ENCODE data around the gene SMARCD2.
"Not testable (repeated sequence)": the region's sequence is repeated elsewhere in the genome, so short reads cannot be mapped to it uniquely, and the experiment has no call there.

SMARCD2 gene

DNA sequence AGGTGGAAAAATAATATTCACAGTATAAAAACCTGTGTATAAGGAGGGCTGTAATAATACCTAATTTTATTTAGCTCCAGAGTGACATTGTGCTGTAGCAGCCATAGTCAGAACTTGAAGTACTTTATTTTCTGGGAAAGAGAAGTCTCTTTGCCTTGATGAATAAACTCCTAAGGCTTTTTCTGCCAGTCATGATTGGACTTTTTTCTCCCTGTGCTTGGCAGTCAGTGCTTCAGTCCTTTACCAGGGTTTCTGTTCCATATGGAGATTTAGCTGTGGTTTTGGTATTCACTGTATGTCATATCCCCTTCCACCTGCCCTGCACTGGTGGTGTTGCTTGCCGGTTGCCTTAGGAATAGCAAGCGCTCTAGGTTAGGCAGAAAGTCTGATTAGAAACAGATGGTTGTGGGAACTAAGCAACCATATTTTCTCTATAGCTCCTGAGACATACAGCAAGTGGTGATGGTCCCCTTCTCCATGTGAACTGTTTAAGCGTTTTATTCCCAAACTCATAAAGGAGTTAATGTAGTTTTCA is 43.8 kb downstream of the SMARCD2 start:
- no peak for DNase-seq

DNA sequence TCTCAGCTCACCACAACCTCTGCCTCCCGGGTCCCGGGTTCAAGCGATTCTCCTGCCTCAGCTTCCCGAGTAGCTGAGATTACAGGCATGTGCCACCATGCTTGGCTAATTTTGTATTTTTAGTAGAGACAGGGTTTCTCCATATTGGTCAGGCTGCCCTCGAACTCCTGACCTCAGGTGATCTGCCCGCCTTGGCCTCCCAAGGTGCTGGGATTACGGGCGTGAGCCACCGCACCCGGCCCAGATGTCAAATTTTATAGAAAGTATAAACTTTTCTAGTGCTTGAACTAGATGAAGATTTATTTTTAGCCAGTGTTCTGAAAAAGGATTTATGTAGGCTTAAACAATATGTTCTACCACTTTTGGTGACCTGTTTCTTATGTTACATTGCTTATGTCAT is 46.1 kb downstream of the SMARCD2 start:
- DNase-seq, result not testable (repeated sequence)

DNA sequence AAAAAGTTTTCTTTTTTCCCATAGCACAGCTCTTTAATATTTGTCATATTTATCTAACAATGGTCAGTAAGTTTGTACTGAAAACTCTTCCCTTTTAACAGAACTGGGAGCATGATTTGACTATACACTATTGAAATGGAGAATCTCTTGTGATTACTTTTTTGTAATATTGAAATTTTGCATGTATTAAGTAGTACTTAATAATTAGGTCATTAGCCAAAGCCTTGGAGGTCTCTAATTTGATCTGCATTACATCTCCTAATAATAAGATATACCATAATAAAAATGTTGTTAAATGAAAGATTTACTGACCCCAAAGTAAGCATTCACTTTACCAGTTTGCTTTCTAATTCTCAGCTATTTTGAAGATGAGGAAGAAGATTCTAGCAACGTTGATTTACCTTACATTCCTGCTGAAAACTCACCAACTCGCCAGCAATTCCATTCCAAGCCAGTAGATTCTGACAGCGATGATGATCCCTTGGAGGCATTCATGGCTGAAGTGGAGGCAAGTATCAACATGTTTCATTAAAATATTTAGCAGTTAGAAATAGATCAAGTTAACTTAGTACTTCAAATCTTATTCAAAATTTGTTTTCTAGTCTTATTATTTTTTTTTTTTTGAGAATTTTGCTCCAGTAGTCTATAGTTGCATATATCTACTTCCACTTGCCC is 50.3 kb downstream of the SMARCD2 start:
- no peak for DNase-seq

DNA sequence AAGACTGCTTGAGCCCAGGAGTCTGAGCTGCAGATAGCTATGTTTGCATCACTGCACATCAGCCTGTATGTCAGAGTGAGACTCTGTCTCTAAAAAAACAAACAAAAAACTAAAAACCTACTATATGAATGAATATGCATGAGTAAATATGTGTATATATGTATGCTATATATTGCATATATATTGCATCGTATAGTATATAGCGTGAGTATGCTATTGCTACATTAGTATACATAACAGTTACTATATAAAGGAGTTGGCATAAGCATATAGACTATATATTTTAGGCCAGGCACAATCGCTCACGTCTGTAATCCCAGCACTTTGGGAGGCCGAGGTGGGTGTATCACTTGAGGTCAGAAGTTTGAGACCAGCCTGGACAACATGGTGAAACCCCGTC is 52.4 kb downstream of the SMARCD2 start:
- no peak for DNase-seq

DNA sequence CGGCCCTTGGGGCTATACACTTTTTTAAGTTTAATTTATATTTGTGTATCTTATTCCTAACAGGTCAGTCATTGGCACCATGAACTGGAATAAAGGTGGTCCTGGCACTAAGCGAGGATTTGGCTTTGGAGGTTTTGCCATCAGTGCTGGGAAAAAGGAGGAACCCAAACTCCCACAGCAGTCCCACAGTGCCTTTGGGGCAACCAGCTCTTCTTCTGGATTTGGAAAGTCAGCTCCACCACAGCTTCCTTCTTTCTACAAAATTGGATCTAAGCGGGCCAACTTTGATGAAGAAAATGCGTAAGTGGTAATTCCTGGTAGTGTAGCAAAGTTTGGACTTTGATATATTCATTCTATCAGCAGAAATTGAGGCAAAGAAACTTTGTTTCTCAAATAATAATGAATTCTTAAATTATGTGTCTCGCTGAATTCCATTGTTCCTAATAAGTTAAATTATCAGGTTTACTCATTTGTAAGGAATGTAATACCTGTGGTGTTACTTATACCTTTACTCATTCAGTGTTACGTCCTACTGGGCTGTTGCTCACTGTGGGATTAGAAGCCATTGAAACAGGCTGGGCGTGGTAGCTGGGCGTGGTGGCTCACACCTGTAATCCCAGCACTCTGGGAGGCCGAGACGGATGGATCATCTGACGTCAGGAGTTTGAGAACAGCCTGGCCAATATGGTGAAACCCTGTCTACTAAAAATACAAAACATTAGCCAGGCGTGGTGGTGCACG is 55.3 kb downstream of the SMARCD2 start:
- DNase-seq, result no peak

DNA sequence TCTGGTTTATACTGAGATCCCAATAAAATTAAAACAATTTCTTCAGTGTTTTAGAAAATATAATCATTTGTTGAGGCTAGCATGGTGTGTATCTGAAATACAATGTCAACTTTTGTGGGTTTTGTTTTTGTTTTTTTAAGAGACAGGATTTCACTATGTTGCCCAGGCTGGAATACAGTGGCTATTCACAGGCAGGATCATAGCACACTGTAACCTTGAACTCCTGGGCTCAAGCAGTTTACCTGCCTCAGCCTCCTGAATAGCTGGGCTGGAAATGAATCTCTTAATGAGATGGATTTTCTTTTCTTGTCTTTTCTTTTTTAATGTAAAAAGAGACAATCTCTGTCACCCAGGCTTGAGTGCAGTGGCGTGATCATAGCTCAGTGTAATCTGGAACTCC is 56.4 kb downstream of the SMARCD2 start:
- DNase-seq, result no peak

DNA sequence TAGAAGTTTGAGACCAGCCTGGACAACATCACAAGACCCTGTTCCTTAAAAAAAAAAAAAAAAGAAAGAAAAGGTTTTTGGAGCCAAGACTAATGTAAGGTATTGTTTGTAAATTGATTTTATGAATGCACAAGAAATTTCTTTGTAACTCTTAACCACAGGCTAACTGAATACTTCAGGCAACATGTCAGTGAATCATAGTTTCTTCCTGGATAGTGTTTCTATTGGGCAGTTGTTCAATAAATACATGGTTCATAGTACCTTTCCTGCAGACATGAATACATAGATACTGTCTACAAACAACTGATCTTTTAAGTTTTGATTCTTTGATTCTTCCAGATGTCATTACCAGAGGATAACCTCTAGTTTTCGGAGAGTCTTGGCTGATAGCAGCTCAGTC is 56.9 kb downstream of the SMARCD2 start:
- DNase-seq, result no peak

DNA sequence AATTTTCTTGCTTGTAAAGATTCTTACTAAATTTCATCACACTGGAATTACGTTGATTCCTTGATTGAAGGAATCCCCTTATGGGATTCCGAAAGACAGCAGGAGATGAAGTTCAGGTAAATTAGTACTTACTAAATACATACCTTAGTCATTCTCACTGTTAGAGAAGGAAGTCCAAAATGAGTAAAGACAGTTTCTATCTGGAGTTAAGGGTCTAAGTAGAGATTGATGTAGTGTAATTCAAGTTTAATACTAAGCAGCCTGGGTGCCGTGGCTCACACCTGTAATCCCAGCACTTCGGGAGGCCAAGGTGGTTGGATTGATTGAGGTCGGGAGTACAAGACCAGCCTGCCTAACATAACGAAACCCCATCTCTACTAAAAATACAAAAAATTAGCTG is 59.0 kb downstream of the SMARCD2 start:
- no peak for DNase-seq

All from stimulated activated naive CD4-positive, alpha-beta T cell (primary cell).